ENCODE measurements around the gene ATP4B. TPM values are rescaled to one million over a fixed set of nuclear protein-coding genes. Genes with fewer than 3 reads are reported as not detected.

The ATP4B gene
- total and polyA plus RNA-seq, 2 donors (not counting 1 experiment from before 2014, with no cell fraction given), result not detected

DNA sequence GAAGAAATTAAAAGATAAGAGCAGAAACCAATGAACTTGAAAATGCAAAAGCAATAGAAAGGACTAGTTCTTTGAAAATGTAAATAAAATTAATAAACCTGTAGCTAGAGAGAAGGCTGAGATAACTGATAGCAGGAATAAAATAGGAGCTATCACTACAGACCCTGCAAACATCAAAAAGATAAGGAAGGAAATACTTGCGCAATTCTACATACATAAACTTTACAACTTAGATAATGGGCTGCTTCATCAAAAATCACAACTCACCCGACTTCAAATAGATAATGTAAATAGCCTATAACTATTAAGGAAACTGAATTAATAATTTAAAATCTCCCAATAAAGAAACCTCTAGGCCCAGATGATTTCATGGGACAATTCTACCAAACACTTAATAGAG lies 3.5 kb upstream of the ATP4B start:
- Histone ChIP-seq H3K4me1 (ENCODE audit: control insufficient read depth, extremely low read depth, insufficient read depth, low read length) (no peaks in the 10 kb centered on the region), H3K36me3 (ENCODE audit: control insufficient read depth, insufficient read depth, low read length) (no peaks in the 10 kb centered on the region)

DNA sequence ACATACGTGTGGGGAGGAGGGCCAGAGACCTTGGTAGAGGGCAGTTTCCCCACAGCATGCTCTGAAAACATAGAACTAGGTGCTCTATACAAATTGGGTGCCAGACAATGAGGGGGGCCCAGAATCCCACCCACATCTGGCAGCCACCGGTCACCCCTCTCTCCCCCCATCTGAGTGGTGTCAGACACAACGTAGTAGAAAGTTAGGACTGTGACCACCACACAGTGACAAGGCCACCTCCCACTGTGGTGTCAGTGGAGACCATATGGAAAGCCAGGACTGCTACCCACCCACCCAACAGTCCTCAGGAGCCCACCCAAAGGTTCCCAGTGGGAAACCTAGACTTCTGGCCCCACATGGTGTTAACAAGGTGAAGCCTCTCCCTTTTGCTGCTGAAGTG lies 2.1 kb upstream of the ATP4B start:
- Histone ChIP-seq H3K27me3 (ENCODE audit: control insufficient read depth, insufficient read depth, low read length) (no peaks in the 10 kb centered on the region), H3K36me3 (ENCODE audit: control insufficient read depth, insufficient read depth, low read length) (no peaks in the 10 kb centered on the region), H4K20me1 (ENCODE audit: control insufficient read depth, extremely low read depth, insufficient read depth, low read length) (no peaks in the 10 kb centered on the region), H3K79me2 (ENCODE audit: control insufficient read depth, insufficient read depth, low read length) (no peaks in the 10 kb centered on the region), H3K4me1 (ENCODE audit: control insufficient read depth, extremely low read depth, insufficient read depth, low read length) (no peaks in the 10 kb centered on the region), H2AFZ (ENCODE audit: low read length) (no peak overlapping the region), H3K4me2 (ENCODE audit: extremely low read depth, insufficient read depth, low read length) (no peak overlapping the region), H3K9me3 (ENCODE audit: control insufficient read depth, insufficient read depth, low read depth, low read length) (no peaks in the 10 kb centered on the region), H3K4me3 (replicated peaks in 1 of 4; ENCODE audit: control extremely low read depth in 1 of 4, insufficient read depth in 1 of 4, low read depth in 3 of 4, low read length in 4 of 4) (no peak overlapping the region), H3K9ac (ENCODE audit: insufficient read depth, low read length) (no peak overlapping the region), H3K27ac (ENCODE audit: insufficient read depth, low read length) (no peak overlapping the region)
- DNase-seq (ENCODE audit: low read depth in 2 of 2), result no peak
- TF ChIP-seq, protein P1, sequence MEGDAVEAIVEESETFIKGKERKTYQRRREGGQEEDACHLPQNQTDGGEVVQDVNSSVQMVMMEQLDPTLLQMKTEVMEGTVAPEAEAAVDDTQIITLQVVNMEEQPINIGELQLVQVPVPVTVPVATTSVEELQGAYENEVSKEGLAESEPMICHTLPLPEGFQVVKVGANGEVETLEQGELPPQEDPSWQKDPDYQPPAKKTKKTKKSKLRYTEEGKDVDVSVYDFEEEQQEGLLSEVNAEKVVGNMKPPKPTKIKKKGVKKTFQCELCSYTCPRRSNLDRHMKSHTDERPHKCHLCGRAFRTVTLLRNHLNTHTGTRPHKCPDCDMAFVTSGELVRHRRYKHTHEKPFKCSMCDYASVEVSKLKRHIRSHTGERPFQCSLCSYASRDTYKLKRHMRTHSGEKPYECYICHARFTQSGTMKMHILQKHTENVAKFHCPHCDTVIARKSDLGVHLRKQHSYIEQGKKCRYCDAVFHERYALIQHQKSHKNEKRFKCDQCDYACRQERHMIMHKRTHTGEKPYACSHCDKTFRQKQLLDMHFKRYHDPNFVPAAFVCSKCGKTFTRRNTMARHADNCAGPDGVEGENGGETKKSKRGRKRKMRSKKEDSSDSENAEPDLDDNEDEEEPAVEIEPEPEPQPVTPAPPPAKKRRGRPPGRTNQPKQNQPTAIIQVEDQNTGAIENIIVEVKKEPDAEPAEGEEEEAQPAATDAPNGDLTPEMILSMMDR (conservative IDR thresholded peaks at IDR 0.05 in 1 of 2, IDR thresholded peaks at IDR 0.05 in 1 of 2; ENCODE audit: low read depth in 1 of 2, low read length in 2 of 2), result no peak
- TF ChIP-seq EZH2 (IDR thresholded peaks at IDR 0.05; ENCODE audit: low read length, missing control alignments), result no peak

More for the DNA sequence above, 3.5 kb upstream of the ATP4B start:
- Histone ChIP-seq H3K9me3 (ENCODE audit: control insufficient read depth, insufficient read depth, low read depth, low read length) (no peaks in the 10 kb centered on the region), H2AFZ (ENCODE audit: low read length) (no peak overlapping the region), H3K9ac (ENCODE audit: insufficient read depth, low read length) (no peak overlapping the region), H3K4me3 (replicated peaks in 1 of 4; ENCODE audit: control extremely low read depth in 1 of 4, insufficient read depth in 1 of 4, low read depth in 3 of 4, low read length in 4 of 4) (no peak overlapping the region), H3K4me2 (ENCODE audit: extremely low read depth, insufficient read depth, low read length) (no peak overlapping the region), H3K27me3 (ENCODE audit: control insufficient read depth, insufficient read depth, low read length) (no peaks in the 10 kb centered on the region), H3K79me2 (ENCODE audit: control insufficient read depth, insufficient read depth, low read length) (no peaks in the 10 kb centered on the region), H4K20me1 (ENCODE audit: control insufficient read depth, extremely low read depth, insufficient read depth, low read length) (no peaks in the 10 kb centered on the region), H3K27ac (ENCODE audit: insufficient read depth, low read length) (no peak overlapping the region)
- DNase-seq (ENCODE audit: low read depth in 2 of 2), result no peak
- TF ChIP-seq, protein P1 (conservative IDR thresholded peaks at IDR 0.05 in 1 of 2, IDR thresholded peaks at IDR 0.05 in 1 of 2; ENCODE audit: low read depth in 1 of 2, low read length in 2 of 2), result no peak

GRCh38 chr13:113659337-113659736 lies 1.3 kb upstream of the ATP4B start:
- Histone ChIP-seq H2AFZ (ENCODE audit: low read length) (no peak overlapping the region), H3K4me1 (ENCODE audit: control insufficient read depth, extremely low read depth, insufficient read depth, low read length) (no peaks in the 10 kb centered on the region), H3K79me2 (ENCODE audit: control insufficient read depth, insufficient read depth, low read length) (no peaks in the 10 kb centered on the region), H3K9me3 (ENCODE audit: control insufficient read depth, insufficient read depth, low read depth, low read length) (no peaks in the 10 kb centered on the region), H3K27ac (ENCODE audit: insufficient read depth, low read length) (no peak overlapping the region), H3K27me3 (ENCODE audit: control insufficient read depth, insufficient read depth, low read length) (no peaks in the 10 kb centered on the region), H4K20me1 (ENCODE audit: control insufficient read depth, extremely low read depth, insufficient read depth, low read length) (no peaks in the 10 kb centered on the region), H3K4me3 (replicated peaks in 1 of 4; ENCODE audit: control extremely low read depth in 1 of 4, insufficient read depth in 1 of 4, low read depth in 3 of 4, low read length in 4 of 4) (no peak overlapping the region), H3K4me2 (ENCODE audit: extremely low read depth, insufficient read depth, low read length) (no peak overlapping the region), H3K9ac (ENCODE audit: insufficient read depth, low read length) (no peak overlapping the region), H3K36me3 (ENCODE audit: control insufficient read depth, insufficient read depth, low read length) (no peaks in the 10 kb centered on the region)
- TF ChIP-seq EZH2 (IDR thresholded peaks at IDR 0.05; ENCODE audit: low read length, missing control alignments), result no peak
- TF ChIP-seq, protein P1 (conservative IDR thresholded peaks at IDR 0.05 in 1 of 2, IDR thresholded peaks at IDR 0.05 in 1 of 2; ENCODE audit: low read depth in 1 of 2, low read length in 2 of 2), result no peak
- no peak for DNase-seq (ENCODE audit: low read depth in 2 of 2)
